Spleen (tissue), 7 donors: ENCODE data around the gene PRSS38.

Source experiments
- CTCF ChIP-seq, 11 experiments: fragments of 200-600 bp in 7 of 11; fragments of 450-650 bp in 4 of 11; sonication (generic) in 4 of 11; IDR thresholded peaks in 8 of 11; conservative IDR thresholded peaks in 3 of 11; 1 replicate in 7 of 11; 2 replicates in 4 of 11; pipeline versions ENCODE4 v1.4.0 to v1.8.0; 2016 to 2021; ENCODE audit warnings: antibody characterized with exemption in 11 of 11, inconsistent platforms in 4 of 11, mild to moderate bottlenecking in 1 of 11
- POLR2A ChIP-seq, 3 donors: fragments of 450-650 bp; IDR thresholded peaks; one replicate each; pipeline ENCODE4 v1.5.1; 2017; ENCODE audit warnings: antibody characterized with exemption in 3 of 3, mild to moderate bottlenecking in 1 of 3
- POLR2AphosphoS5 ChIP-seq, 3 donors: sonication (generic); formaldehyde crosslinking; IDR thresholded peaks; one replicate each; pipeline ENCODE4 v1.5.1; 2017; ENCODE audit warnings: antibody characterized with exemption in 3 of 3
- donor health status: DM: no; HTN: no; CAD: no; lungs with moderate emphysema.
- donor health status: DM: no; HTN: no; CAD: no.
- donor health status: DM: no; HTN: no; CAD: no.

GRCh38 chr1:227793079-227793947 lies 22.2 kb upstream of the PRSS38 start:
- TF ChIP-seq POLR2AphosphoS5 (IDR thresholded peaks at IDR 0.05) (no peak), CTCF (IDR thresholded peaks at IDR 0.05 in 8 of 11, conservative IDR thresholded peaks at IDR 0.05 in 3 of 11) (no peak), POLR2A (IDR thresholded peaks at IDR 0.05) (no peak)
